HFFc6 (cell line): Measurements from ENCODE around the gene FAM72B. TPM values are rescaled to one million over a fixed set of nuclear protein-coding genes. Genes with fewer than 3 reads are reported as not detected.
"Not testable (repeated sequence)": the region's sequence is repeated elsewhere in the genome, so short reads cannot be mapped to it uniquely, and the experiment has no call there.

Source experiments
- DNase-seq: peaks from one replicate; pipeline ENCODE4 v3.0.0-alpha.2; 2018
- H3K27ac Mint-ChIP-seq: 2 replicates; pipeline ENCODE4 v1.8.0; 2020; ENCODE audit warnings: mild to moderate bottlenecking, mixed read lengths
- H3K27me3 Mint-ChIP-seq: 2 replicates; pipeline ENCODE4 v1.8.0; 2021; ENCODE audit warnings: mild to moderate bottlenecking, moderate library complexity, mixed read lengths; ENCODE audit not compliant: insufficient read depth
- H3K36me3 Mint-ChIP-seq: 2 replicates; pipeline ENCODE4 v1.8.0; 2021; ENCODE audit warnings: low read depth, mixed read lengths
- H3K4me1 Mint-ChIP-seq: 2 replicates; pipeline ENCODE4 v1.8.0; 2020; ENCODE audit warnings: low read depth, mixed read lengths
- H3K4me3 Mint-ChIP-seq: 2 replicates; pipeline ENCODE4 v1.8.0; 2020; ENCODE audit warnings: mild to moderate bottlenecking, moderate library complexity, mixed read lengths
- H3K9me3 Mint-ChIP-seq: 2 replicates; pipeline ENCODE4 v1.8.0; 2020; ENCODE audit warnings: mild to moderate bottlenecking, mixed read lengths
- total RNA-seq, 6 experiments: library from RNA; stranded (reverse); fragmentation: NEBNext Ultra II Directional; extraction: Animal tissue kit (Norgen Biotek cat#: 25700); gene quantifications; 2 replicates in 1 of 6; 3 replicates in 5 of 6; pipeline ENCODE4 v1.2.3, GENCODE V29; 2021

Gene FAM72B
- total RNA-seq, 6 experiments from 2014 or later = 2.2 to 6.2 (median 5.0) TPM

DNA sequence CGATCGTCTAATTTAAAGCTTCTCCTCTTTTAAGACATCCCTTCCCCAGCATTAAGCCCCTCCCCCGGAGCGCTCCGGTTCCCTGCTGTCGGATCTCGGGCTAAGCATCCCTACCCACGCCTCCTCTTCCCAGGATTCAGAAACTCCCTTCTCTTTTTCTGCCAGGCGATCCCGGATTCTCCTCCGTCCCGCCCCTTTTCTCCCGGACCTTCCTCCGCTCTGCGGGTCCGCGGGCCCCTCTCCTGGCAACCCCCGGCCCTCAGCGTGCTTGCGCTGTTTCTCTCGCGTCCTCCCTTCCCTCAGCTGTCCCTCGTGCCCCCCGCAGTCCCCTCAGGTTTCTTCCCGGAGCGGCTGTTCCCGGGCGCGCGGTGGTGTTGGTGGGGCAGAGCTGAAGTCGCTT lies 273 bp downstream of the FAM72B start:
- peak; percentile 1 for DNase-seq
- not testable (repeated sequence) for H3K27ac Mint-ChIP-seq, H3K36me3 Mint-ChIP-seq

DNA sequence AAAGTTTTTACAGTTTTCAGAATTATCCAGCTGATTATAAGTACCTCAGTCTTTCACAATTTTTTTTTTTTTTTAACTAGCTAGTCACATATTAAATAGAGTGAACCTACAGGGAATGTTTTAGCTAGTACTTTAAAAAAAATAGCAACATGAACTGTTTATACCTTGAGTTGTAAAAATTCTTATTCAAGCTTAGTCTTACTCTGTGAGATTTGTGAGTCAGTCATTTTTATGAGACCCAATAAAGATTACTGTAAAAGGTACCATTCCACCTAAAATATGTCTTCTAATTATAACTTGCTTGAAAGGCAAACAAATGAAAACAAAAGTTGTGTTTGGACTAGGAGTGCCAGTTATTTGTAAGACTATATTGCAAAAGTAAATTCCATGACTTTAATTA lies 5.9 kb downstream of the FAM72B start:
- H3K9me3 Mint-ChIP-seq, H3K27ac Mint-ChIP-seq, H3K36me3 Mint-ChIP-seq, H3K4me3 Mint-ChIP-seq, DNase-seq, H3K4me1 Mint-ChIP-seq, H3K27me3 Mint-ChIP-seq: not testable (repeated sequence)

More for the DNA sequence above, 273 bp downstream of the FAM72B start:
- H3K4me1 Mint-ChIP-seq, H3K9me3 Mint-ChIP-seq, H3K27me3 Mint-ChIP-seq: not testable (repeated sequence)
- H3K4me3 Mint-ChIP-seq = peak overlapping the region; percentile 90; the same call in 1 of the 2 replicates

DNA sequence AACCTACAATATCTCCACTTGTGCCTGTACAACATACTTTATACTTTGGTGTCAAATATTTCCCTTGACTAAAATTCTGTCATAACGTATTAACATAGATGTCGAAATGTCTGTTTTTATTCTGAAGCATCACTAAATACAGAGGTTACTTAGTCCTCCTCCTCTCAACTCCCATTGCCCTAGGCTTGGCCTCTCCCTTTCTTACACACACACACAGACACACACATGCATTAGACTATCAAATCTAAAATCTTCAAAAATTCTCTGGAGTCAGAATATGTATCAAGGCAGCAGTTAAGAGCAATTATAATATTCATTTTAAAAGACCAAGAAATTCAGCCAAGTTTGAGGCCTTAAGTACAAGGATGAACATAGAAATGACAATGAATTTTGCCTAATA lies 7.5 kb downstream of the FAM72B start:
- not testable (repeated sequence) for H3K9me3 Mint-ChIP-seq, H3K4me1 Mint-ChIP-seq, H3K4me3 Mint-ChIP-seq, H3K27me3 Mint-ChIP-seq, DNase-seq, H3K27ac Mint-ChIP-seq, H3K36me3 Mint-ChIP-seq

DNA sequence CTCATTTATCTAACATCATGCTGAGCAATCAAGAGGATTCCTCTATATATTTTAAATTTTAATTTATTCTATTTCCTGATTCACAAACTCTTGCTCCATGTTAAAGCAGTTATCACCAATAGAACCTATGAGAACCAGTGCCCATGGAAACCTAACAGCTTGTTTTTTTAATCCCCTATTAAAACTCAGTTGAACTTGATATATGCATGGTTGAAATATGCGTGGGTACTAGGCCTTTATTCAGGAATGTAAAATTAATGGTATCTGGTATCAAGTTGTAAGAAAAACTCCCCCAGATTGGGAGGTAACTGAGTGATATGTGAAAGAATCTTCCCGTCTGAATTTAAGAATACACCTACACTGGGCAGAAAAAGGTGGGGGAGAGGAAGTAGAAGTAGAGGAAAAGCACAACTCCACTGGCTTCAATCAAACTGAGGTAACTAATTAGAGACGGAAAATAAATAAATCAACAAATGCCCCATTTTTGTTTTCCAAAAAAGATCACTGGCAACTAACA lies 15.9 kb downstream of the FAM72B start:
- H3K9me3 Mint-ChIP-seq, H3K36me3 Mint-ChIP-seq, H3K4me3 Mint-ChIP-seq, H3K27ac Mint-ChIP-seq, H3K4me1 Mint-ChIP-seq, H3K27me3 Mint-ChIP-seq, DNase-seq: not testable (repeated sequence)

DNA sequence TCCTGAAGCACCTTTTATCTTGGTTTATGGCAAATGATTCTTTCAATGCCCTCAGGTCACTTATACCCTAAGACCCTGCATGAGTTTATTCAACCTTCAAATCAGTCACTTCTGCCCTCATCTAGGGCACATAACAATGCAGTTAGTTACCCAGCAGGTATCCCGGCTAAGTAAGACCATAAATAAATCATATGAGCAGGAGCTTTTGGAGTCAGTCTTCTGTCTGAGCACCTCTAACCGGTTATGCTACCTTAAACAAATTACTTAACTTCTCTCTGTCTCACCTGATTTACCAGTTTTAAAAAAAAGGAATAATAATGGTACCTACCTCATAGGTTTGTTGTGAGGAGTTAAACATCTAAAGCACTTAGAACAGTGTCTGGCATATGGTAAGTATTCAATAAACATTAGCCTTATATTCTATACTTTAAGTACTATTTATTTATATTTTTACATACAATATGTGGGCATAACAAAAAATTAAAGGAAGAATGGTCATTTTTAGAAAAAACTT lies 16.9 kb downstream of the FAM72B start:
- H3K9me3 Mint-ChIP-seq, H3K27ac Mint-ChIP-seq, H3K4me3 Mint-ChIP-seq, H3K27me3 Mint-ChIP-seq, H3K36me3 Mint-ChIP-seq, DNase-seq, H3K4me1 Mint-ChIP-seq: not testable (repeated sequence)

DNA sequence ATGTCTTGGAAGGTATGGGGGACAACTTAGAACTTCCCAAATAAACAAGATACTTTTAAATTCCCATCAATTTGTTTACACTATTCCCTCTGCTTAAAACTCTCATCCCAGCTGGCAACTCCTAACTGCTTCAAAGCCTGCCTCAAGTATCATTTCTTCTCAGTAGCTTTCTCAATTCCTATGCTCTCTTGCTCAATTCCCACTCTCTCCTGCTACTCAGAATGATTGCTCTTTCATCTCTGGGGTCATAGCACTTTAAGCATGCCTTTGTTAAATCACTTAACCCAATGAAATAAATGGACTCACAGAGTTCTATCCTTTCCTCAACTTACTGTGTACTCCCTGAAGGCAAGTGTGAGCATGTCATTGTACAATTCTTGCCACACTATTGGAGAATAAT lies 18.8 kb downstream of the FAM72B start:
- not testable (repeated sequence) for H3K4me1 Mint-ChIP-seq, H3K4me3 Mint-ChIP-seq, H3K36me3 Mint-ChIP-seq, H3K27ac Mint-ChIP-seq, DNase-seq, H3K9me3 Mint-ChIP-seq, H3K27me3 Mint-ChIP-seq

DNA sequence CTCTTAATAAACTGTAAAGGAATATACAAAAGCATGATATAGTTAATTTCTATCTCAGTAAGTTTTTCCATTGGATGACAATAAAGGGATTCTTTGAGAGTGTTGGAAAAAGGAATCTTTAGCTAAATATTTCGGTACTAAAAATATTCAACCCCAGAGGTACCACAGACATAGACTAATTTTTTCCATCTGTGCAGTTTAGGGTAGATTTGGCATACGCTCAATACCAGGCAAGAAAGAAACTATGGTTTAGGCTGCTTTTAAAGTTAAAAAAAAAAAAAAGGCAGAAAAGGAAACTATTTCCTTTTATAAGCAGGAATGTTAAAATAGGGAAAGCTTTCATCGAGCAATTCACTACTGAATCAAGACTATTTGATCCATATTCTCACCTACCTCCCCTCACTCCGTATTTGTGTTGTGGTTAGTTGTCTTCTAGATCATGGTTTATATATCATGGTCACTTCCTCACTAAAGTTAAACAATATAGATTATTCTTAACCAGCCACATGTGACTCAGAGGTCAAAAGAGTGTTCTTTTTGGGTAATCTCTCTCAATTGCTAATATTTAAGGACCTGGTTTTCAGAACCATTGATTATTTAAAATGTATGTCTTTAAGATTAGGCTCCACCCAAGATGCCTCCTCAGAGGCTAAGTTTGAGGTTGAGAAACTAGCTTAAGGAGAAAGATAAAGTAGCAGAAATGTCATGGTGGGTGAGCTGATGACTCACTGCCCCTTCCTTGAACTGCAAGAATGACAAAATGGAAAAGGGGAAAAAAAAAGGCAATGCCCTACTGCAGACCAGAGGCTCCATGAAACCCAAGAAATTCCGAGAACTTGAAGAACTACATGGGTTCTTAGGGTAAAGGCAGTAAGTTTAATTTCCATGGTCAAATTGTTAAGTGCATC lies 20.0 kb downstream of the FAM72B start:
- not testable (repeated sequence) for H3K4me1 Mint-ChIP-seq, H3K27ac Mint-ChIP-seq, H3K9me3 Mint-ChIP-seq, H3K36me3 Mint-ChIP-seq, H3K4me3 Mint-ChIP-seq, H3K27me3 Mint-ChIP-seq
- DNase-seq = peak; percentile 4

DNA sequence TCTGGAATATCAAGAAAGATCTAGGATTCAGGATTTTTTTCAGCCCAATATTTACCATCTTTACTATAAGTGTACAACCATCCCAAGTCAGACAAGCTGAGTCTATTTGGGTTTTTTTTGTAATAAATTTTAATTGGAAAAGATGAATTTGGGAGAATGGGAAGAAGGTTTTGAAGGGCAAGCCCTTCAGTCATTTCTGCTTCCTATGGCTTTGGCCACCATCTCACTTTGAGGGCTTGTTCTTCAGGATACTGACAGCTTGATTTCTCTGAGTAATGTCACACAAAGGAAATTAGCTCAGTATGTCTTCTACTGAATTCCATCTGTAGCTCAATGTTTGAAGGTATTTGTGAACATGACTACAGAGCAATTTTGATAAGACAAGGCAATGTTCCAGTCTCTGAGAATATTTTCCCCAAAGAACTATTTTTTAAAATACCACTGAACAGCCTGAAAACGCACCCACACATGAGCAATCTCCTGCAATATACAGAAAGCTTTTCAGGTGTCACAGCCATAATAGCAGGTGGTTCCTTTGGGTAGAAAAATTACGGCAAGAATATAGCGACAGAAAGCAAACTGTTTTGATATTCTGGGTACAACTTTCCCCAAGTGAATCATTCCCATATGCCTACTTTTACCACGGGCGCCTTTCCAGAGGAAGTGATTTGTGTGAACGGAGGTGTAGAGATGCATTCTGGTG lies 22.8 kb downstream of the FAM72B start:
- not testable (repeated sequence) for H3K27ac Mint-ChIP-seq, H3K27me3 Mint-ChIP-seq

DNA sequence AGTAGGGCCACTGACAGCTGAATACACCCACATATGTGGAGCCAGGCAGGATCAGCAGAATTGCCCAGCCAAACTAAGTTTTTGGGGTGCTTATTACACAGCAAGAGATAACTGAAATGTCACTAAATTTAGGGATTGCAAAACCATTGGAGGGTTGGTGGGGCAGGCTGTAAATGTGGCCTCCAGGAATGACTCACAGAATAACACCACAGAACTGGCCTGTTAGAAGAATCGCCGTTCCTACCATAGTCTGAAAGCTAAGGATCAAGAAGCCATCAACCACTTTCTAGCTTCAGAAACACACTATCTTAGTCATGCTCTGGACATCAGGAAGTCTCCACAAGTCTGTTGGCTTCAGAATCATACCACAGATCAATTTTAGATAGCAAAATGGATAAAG lies 24.0 kb downstream of the FAM72B start:
- H3K27me3 Mint-ChIP-seq, H3K9me3 Mint-ChIP-seq, H3K36me3 Mint-ChIP-seq: not testable (repeated sequence)
- DNase-seq = peak; percentile 4
- Mint-ChIP-seq H3K4me3 (peak overlapping the region; percentile 52), H3K4me1 (peaks cover 11% of the 10 kb centered on the region), H3K27ac (peak overlapping the region; percentile 85)

More for the DNA sequence above, 22.8 kb downstream of the FAM72B start:
- not testable (repeated sequence) for H3K9me3 Mint-ChIP-seq, H3K36me3 Mint-ChIP-seq, DNase-seq, H3K4me3 Mint-ChIP-seq
- H3K4me1 Mint-ChIP-seq = peaks cover 11% of the 10 kb centered on the region

DNA sequence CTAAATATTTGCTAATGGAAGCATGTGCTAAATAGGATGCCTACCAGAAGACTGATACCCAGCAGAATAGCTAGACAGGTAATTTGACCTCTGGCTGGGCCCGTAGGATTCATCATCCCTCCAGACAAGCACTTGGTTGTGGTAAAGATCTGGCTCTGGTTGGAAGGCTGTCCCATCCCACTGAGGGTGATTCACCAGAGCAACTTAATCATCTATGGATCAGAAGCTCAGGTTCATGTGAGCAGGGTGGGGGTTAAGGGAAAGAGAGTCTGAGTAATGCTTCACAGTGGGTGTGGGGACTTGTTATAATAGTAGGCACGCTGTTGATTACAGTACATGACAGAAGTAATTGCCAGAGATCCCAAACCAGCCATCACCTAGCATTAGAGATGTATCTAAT lies 26.5 kb downstream of the FAM72B start:
- H3K27me3 Mint-ChIP-seq, H3K9me3 Mint-ChIP-seq, H3K4me3 Mint-ChIP-seq, H3K36me3 Mint-ChIP-seq, H3K27ac Mint-ChIP-seq: not testable (repeated sequence)
- DNase-seq = peak; percentile 52
- peaks cover 11% of the 10 kb centered on the region for H3K4me1 Mint-ChIP-seq

DNA sequence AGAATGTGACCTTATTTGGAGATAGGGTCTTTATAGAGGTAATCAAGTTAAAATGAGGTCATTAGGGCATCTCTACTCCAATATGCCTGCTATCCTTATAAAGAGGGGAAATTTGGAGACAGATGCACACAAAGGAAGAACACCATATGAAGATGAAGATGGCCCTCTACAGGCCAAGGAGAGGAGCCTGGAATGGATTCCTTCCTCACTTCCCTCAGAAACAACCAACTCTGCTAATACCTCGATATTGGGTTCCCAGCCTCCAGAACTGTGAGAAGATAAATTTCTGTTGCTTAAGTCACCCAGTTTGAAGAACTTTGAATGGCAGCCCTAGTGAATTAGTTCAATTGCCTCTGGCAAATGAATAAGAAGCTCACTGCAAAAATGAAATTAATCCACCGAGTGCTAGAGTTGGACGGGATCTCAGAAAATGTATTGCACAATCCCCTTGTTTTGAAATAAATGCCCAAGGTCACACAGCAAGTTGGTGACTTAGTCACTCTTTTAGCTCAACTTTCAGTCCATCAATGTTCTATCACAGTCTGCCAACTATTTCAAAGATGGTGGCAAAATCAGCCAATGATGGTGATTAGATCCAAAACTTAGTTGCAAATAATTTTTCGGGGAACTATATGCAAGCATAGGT lies 27.1 kb downstream of the FAM72B start:
- not testable (repeated sequence) for H3K27ac Mint-ChIP-seq, H3K27me3 Mint-ChIP-seq, H3K36me3 Mint-ChIP-seq, H3K4me3 Mint-ChIP-seq, H3K9me3 Mint-ChIP-seq, DNase-seq
- H3K4me1 Mint-ChIP-seq = peaks cover 11% of the 10 kb centered on the region
